Endothelial cell of umbilical vein (primary cell): ENCODE data around the gene ETV6.

Source experiments
- CTCF ChIP-seq, 2 donors: IDR thresholded peaks; 1 replicate in 1 of 2; 2 replicates in 1 of 2; pipeline ENCODE4 v1.5.1; 2011; ENCODE audit warnings: low read length in 2 of 2, mild to moderate bottlenecking in 2 of 2, moderate library complexity in 2 of 2, control low read depth in 1 of 2, inconsistent platforms in 1 of 2, low read depth in 1 of 2; ENCODE audit not compliant: insufficient read depth in 1 of 2; ENCODE audit errors: extremely low read depth in 1 of 2
- EZH2 ChIP-seq: IDR thresholded peaks from 2 replicates; pipeline ENCODE4 v1.6.1; 2012; ENCODE audit warnings: borderline replicate concordance, low read depth, mild to moderate bottlenecking, moderate library complexity, low read length, inconsistent platforms; ENCODE audit not compliant: severe bottlenecking
- FOS ChIP-seq: IDR thresholded peaks from 2 replicates; pipeline ENCODE4 v1.6.1; 2011; ENCODE audit warnings: mild to moderate bottlenecking, low read length, moderate library complexity, borderline replicate concordance; ENCODE audit not compliant: insufficient read depth
- MAX ChIP-seq: IDR thresholded peaks from 2 replicates; pipeline ENCODE4 v1.6.1; 2011; ENCODE audit not compliant: insufficient read depth, insufficient read length
- POLR2A ChIP-seq: IDR thresholded peaks from 2 replicates; pipeline ENCODE4 v1.6.1; 2012; ENCODE audit warnings: low read depth, mild to moderate bottlenecking, control low read depth, low read length
- POLR2AphosphoS5 ChIP-seq: IDR thresholded peaks from 2 replicates; pipeline ENCODE4 v1.6.1; 2012; ENCODE audit warnings: low read depth, mild to moderate bottlenecking, control low read depth, low read length, moderate library complexity; ENCODE audit not compliant: insufficient read depth

- TF ChIP-seq MAX (no peak), POLR2AphosphoS5 (no peak), CTCF (IDR thresholded peaks at IDR 0.05; ENCODE audit: extremely low read depth in 1 of 2, insufficient read depth in 1 of 2, low read depth in 1 of 2, low read length in 2 of 2) (no peak), POLR2A (no peak), FOS (no peak), EZH2 (no peak)
Observed at GRCh38 chr12:11821386-11822080, 172.1 kb downstream of the ETV6 start.
